ENCODE results near the gene TOMM5.

Gene TOMM5

DNA sequence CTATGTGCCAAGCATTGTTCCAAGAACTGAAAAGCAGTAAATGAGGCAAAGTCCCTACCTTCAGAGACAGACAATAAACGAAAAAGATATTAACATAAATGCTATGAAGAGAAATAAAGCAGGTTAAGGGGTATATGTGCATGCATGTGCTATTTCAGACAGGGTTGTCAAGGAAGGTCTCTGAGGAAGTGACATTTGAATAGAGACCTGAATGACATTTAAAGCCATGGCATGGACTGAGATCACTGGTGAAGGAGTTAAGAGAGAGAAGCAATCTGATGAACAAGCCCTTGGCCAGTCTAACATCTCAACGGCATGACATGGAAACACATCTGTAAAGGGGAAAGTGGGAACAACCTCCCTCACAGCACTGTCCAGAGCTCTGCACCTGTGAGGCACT lies 30.7 kb downstream of the TOMM5 start:
- TF ChIP-seq TAF1 (IDR thresholded peaks at IDR 0.05; ENCODE audit: low read depth): no peak
- no peak for TF ChIP-seq FOXM1 (IDR thresholded peaks at IDR 0.05; ENCODE audit: borderline replicate concordance, low read depth)
- TF ChIP-seq NFIC (IDR thresholded peaks at IDR 0.05): no peak
- no peak for TF ChIP-seq ZBTB7A (IDR thresholded peaks at IDR 0.05; ENCODE audit: low read depth)
- no peak for TF ChIP-seq CEBPB (IDR thresholded peaks at IDR 0.05)
- TF ChIP-seq CREB1 (IDR thresholded peaks at IDR 0.05; ENCODE audit: low read depth): no peak
- no peak for TF ChIP-seq TEAD4 (IDR thresholded peaks at IDR 0.05)

DNA sequence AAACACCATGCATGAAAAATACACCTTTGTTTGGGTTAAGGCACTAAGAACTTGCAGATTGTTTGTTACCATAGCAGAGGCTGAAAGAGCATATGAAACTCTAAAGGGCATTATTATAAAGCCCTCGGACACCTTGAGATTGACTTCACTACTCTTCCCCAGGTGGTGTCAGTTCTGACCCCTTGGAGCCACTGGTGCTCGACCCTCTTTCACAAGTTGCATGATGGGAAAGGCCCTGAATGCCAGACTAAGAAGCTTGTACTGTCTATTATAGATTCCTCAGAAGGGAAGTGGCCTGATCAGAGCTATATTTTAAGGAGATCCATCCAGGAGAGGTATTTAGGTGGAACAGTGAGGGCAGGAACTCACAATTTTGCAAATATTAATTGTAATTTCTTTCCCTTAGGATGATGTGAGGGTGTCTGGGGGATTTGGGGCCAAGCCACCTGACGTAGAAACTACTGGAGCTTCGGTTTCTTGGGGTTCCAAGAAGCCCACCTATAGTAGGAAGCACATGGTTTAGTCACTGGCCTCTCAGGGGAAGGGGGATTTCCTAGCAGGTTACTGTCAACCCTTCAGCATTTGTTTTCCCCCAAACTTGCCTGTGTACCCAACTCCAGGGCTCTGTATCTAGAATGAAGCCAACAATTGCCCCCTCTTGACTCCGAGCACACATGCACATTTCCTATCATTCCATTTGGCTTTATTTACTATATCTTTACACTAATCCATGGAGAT lies 32.4 kb downstream of the TOMM5 start:
- TF ChIP-seq TAF1 (IDR thresholded peaks at IDR 0.05; ENCODE audit: low read depth): no peak
- TF ChIP-seq EGR1 (IDR thresholded peaks at IDR 0.05): no peak
- TF ChIP-seq, protein P1, sequence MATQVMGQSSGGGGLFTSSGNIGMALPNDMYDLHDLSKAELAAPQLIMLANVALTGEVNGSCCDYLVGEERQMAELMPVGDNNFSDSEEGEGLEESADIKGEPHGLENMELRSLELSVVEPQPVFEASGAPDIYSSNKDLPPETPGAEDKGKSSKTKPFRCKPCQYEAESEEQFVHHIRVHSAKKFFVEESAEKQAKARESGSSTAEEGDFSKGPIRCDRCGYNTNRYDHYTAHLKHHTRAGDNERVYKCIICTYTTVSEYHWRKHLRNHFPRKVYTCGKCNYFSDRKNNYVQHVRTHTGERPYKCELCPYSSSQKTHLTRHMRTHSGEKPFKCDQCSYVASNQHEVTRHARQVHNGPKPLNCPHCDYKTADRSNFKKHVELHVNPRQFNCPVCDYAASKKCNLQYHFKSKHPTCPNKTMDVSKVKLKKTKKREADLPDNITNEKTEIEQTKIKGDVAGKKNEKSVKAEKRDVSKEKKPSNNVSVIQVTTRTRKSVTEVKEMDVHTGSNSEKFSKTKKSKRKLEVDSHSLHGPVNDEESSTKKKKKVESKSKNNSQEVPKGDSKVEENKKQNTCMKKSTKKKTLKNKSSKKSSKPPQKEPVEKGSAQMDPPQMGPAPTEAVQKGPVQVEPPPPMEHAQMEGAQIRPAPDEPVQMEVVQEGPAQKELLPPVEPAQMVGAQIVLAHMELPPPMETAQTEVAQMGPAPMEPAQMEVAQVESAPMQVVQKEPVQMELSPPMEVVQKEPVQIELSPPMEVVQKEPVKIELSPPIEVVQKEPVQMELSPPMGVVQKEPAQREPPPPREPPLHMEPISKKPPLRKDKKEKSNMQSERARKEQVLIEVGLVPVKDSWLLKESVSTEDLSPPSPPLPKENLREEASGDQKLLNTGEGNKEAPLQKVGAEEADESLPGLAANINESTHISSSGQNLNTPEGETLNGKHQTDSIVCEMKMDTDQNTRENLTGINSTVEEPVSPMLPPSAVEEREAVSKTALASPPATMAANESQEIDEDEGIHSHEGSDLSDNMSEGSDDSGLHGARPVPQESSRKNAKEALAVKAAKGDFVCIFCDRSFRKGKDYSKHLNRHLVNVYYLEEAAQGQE (IDR thresholded peaks at IDR 0.05; ENCODE audit: low read depth): no peak
- TF ChIP-seq RAD21 (IDR thresholded peaks at IDR 0.05; ENCODE audit: low read depth): no peak
- TF ChIP-seq, protein P2, sequence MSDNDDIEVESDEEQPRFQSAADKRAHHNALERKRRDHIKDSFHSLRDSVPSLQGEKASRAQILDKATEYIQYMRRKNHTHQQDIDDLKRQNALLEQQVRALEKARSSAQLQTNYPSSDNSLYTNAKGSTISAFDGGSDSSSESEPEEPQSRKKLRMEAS (IDR thresholded peaks at IDR 0.05): no peak
- no peak for TF ChIP-seq TCF12 (IDR thresholded peaks at IDR 0.05; ENCODE audit: low read depth)
- no peak for TF ChIP-seq CEBPB (IDR thresholded peaks at IDR 0.05)

DNA sequence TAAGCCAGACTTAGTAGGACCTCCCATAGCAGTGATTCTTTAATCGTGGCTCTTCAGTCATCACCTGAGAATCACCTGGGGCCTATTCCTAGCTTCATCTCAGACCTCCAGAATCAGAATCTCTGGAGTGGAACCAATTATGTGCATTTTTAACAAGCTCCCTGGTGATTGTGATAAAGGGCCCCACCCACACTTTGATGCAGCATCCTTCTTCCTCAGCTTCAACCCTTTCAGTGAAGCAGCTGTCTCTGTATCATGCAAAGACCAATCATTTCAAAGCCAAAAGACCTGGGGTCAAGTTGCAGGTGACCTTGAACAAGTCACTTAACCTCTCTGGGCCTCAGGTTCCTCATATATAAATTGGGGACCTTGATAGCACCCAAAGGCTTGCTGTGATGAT lies 33.3 kb downstream of the TOMM5 start:
- TF ChIP-seq, protein P2 (IDR thresholded peaks at IDR 0.05): no peak
- TF ChIP-seq TAF1 (IDR thresholded peaks at IDR 0.05; ENCODE audit: low read depth): no peak
- no peak for TF ChIP-seq CREB1 (IDR thresholded peaks at IDR 0.05; ENCODE audit: low read depth)
- no peak for TF ChIP-seq YY1 (IDR thresholded peaks at IDR 0.05; ENCODE audit: low read depth)
- TF ChIP-seq, protein P3, sequence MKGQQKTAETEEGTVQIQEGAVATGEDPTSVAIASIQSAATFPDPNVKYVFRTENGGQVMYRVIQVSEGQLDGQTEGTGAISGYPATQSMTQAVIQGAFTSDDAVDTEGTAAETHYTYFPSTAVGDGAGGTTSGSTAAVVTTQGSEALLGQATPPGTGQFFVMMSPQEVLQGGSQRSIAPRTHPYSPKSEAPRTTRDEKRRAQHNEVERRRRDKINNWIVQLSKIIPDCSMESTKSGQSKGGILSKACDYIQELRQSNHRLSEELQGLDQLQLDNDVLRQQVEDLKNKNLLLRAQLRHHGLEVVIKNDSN (IDR thresholded peaks at IDR 0.05): no peak
- TF ChIP-seq CEBPB (IDR thresholded peaks at IDR 0.05): no peak
- no peak for TF ChIP-seq EGR1 (IDR thresholded peaks at IDR 0.05)
- TF ChIP-seq RAD21 (IDR thresholded peaks at IDR 0.05; ENCODE audit: low read depth): no peak
- TF ChIP-seq FOXM1 (IDR thresholded peaks at IDR 0.05; ENCODE audit: borderline replicate concordance, low read depth): no peak
- TF ChIP-seq TCF12 (IDR thresholded peaks at IDR 0.05; ENCODE audit: low read depth): no peak
- no peak for TF ChIP-seq NFIC (IDR thresholded peaks at IDR 0.05)
- no peak for TF ChIP-seq EP300 (IDR thresholded peaks at IDR 0.05; ENCODE audit: borderline replicate concordance)
- no peak for TF ChIP-seq TEAD4 (IDR thresholded peaks at IDR 0.05)
- TF ChIP-seq ZBTB7A (IDR thresholded peaks at IDR 0.05; ENCODE audit: low read depth): no peak
- TF ChIP-seq, protein P1 (IDR thresholded peaks at IDR 0.05; ENCODE audit: low read depth): no peak

DNA sequence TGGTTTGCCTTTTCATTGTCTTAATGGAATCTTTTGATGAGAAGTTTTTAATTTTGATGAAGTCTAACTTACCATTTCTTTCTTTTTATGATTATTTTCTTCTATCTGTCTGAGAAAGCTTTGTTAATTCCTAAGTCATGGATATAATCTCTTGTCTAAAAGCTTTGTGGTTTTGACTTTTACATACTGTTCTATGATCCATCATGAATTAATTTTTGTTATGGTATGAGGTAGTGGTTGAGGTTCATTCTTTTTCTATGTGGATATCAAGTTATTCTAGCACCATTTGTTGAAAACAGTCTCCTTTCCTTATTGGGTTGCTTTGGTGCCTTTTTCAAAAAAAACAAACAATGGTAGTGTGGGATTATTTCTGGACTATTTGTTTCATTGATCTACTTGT lies 36.6 kb downstream of the TOMM5 start:
- no peak for TF ChIP-seq ZBTB7A (IDR thresholded peaks at IDR 0.05; ENCODE audit: low read depth)
- TF ChIP-seq, protein P3 (IDR thresholded peaks at IDR 0.05): no peak
- no peak for TF ChIP-seq TCF12 (IDR thresholded peaks at IDR 0.05; ENCODE audit: low read depth)
- no peak for TF ChIP-seq RAD21 (IDR thresholded peaks at IDR 0.05; ENCODE audit: low read depth)
- no peak for TF ChIP-seq TAF1 (IDR thresholded peaks at IDR 0.05; ENCODE audit: low read depth)
- no peak for TF ChIP-seq EP300 (IDR thresholded peaks at IDR 0.05; ENCODE audit: borderline replicate concordance)
- TF ChIP-seq, protein P2 (IDR thresholded peaks at IDR 0.05): no peak
- TF ChIP-seq CEBPB (IDR thresholded peaks at IDR 0.05): no peak
- TF ChIP-seq, protein P1 (IDR thresholded peaks at IDR 0.05; ENCODE audit: low read depth): no peak

Data from Ishikawa (cell line).